Inflammatory macrophage treated with lipopolysaccharide for 1 hour (primary cell): ENCODE results near the gene PDLIM5.

Experiments
- DNase-seq, 2 donors: peaks; one replicate each; pipeline ENCODE4 v3.0.0-alpha.2; 2020 to 2022

PDLIM5 gene

DNA sequence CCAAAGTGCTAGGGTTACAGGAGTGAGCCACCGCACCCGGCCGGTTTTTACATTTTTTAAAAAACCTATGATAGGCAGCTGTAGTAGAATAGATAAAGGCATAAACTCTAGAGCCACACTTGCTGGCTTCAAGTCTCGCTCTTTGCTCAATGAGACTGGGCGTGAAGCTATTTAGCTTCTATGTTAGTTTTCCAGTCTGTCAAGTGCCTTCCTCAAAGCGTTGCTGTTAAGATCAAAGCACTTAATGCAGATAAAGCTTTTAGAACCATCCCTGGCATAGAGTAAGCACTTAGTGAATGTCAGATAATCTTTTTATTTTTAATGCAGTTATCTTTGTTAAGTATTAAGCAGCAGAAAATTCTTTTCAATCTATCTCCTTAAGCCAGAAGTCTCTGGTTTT lies 264.0 kb downstream of the PDLIM5 start:
- DNase-seq, result no peak
